HEK293 (cell line): ENCODE data around the gene RIC8A.

ENCODE experiments used
- CTCF ChIA-PET: fragments of 350-600 bp; formaldehyde crosslinking; extraction: SDS; loops from one replicate; lab custom pipeline; 2021; ENCODE audit warnings: antibody characterized with exemption; lab: Yijun Ruan, JAX
- POLR2A ChIA-PET: fragments of 300-600 bp; formaldehyde crosslinking; extraction: SDS; loops from one replicate; lab custom pipeline; 2020; ENCODE audit warnings: antibody characterized with exemption, inconsistent platforms; lab: Yijun Ruan, JAX
- H3K27ac ChIP-seq: fragments of 200-500 bp; sonication (Bioruptor generic); 2 replicates; pipeline ENCODE4 v1.5.1; 2014; ENCODE audit warnings: low read depth, low read length, control low read depth, inconsistent platforms; ENCODE audit errors: extremely low read depth
- H3K36me3 ChIP-seq, 2 experiments: fragments of 200-500 bp in 1 of 2; sonication (Bioruptor generic) in 1 of 2; 1 replicate in 1 of 2; 2 replicates in 1 of 2; pipeline ENCODE4 v1.5.1; 2014 to 2017; ENCODE audit warnings: inconsistent platforms in 2 of 2, low read length in 2 of 2; ENCODE audit not compliant: control insufficient read depth in 2 of 2, insufficient read depth in 1 of 2
- H3K4me1 ChIP-seq: fragments of 200-500 bp; sonication (Bioruptor generic); 2 replicates; pipeline ENCODE4 v1.5.1; 2014; ENCODE audit warnings: mild to moderate bottlenecking, low read length, inconsistent platforms; ENCODE audit not compliant: control insufficient read depth, insufficient read depth
- H3K4me3 ChIP-seq: 2 replicates; pipeline ENCODE4 v1.5.1; 2011; ENCODE audit warnings: low read depth, mild to moderate bottlenecking, control low read depth, low read length, moderate library complexity
- H3K9me3 ChIP-seq: fragments of 200-500 bp; sonication (Bioruptor generic); 2 replicates; pipeline ENCODE4 v1.5.1; 2014; ENCODE audit warnings: low read depth, low read length, inconsistent platforms; ENCODE audit not compliant: control insufficient read depth, insufficient read depth
- BCL11A ChIP-seq: fragments of 450-650 bp; formaldehyde crosslinking; IDR thresholded peaks from 2 replicates; pipeline ENCODE4 v1.5.1; 2016; ENCODE audit warnings: low read depth, missing biosample characterization, missing genetic modification characterization
- BCL11B ChIP-seq: fragments of 450-650 bp; formaldehyde crosslinking; IDR thresholded peaks from 2 replicates; pipeline ENCODE4 v1.5.1; 2016; ENCODE audit warnings: low read depth, missing biosample characterization, missing genetic modification characterization
- HOXC10 ChIP-seq: sonication (generic); formaldehyde crosslinking; IDR thresholded peaks from 2 replicates; pipeline ENCODE4 v1.8.1; 2023; ENCODE audit warnings: mild to moderate bottlenecking, missing genetic modification reagents
- REST ChIP-seq: fragments of 450-650 bp; formaldehyde crosslinking; IDR thresholded peaks from 2 replicates; pipeline ENCODE4 v1.5.1; 2016; ENCODE audit warnings: missing biosample characterization, missing genetic modification characterization
- ZBTB10 ChIP-seq: fragments of 450-650 bp; formaldehyde crosslinking; IDR thresholded peaks from 2 replicates; pipeline ENCODE4 v1.5.1; 2016; ENCODE audit warnings: missing biosample characterization, missing genetic modification characterization
- ZBTB21 ChIP-seq: fragments of 450-650 bp; formaldehyde crosslinking; IDR thresholded peaks from 2 replicates; pipeline ENCODE4 v1.5.1; 2017; ENCODE audit warnings: missing biosample characterization, missing genetic modification characterization
- ZFP3 ChIP-seq: fragments of 450-650 bp; formaldehyde crosslinking; IDR thresholded peaks from 2 replicates; pipeline ENCODE4 v1.5.1; 2016; ENCODE audit warnings: low read depth, missing biosample characterization, missing genetic modification characterization
- ZIC2 ChIP-seq: fragments of 450-650 bp; formaldehyde crosslinking; IDR thresholded peaks from 2 replicates; pipeline ENCODE4 v1.5.1; 2016; ENCODE audit warnings: missing biosample characterization, missing genetic modification characterization
- ZNF10 ChIP-seq: fragments of 450-650 bp; formaldehyde crosslinking; IDR thresholded peaks from 2 replicates; pipeline ENCODE4 v1.5.1; 2017; ENCODE audit warnings: missing biosample characterization, missing genetic modification characterization
- ZNF112 ChIP-seq: fragments of 450-650 bp; formaldehyde crosslinking; IDR thresholded peaks from 2 replicates; pipeline ENCODE4 v1.5.0; 2017; ENCODE audit warnings: missing biosample characterization, missing genetic modification characterization
- ZNF121 ChIP-seq: fragments of 450-650 bp; formaldehyde crosslinking; IDR thresholded peaks from 2 replicates; pipeline ENCODE4 v1.5.1; 2016; ENCODE audit warnings: missing biosample characterization, missing genetic modification characterization
- ZNF140 ChIP-seq: fragments of 450-650 bp; formaldehyde crosslinking; IDR thresholded peaks from 2 replicates; pipeline ENCODE4 v1.5.1; 2016; ENCODE audit warnings: missing biosample characterization, missing genetic modification characterization
- ZNF155 ChIP-seq: fragments of 450-650 bp; formaldehyde crosslinking; IDR thresholded peaks from 2 replicates; pipeline ENCODE4 v1.5.1; 2016; ENCODE audit warnings: missing biosample characterization, missing genetic modification characterization
- ZNF157 ChIP-seq: fragments of 450-650 bp; formaldehyde crosslinking; IDR thresholded peaks from 2 replicates; pipeline ENCODE4 v1.5.1; 2016; ENCODE audit warnings: missing biosample characterization, missing genetic modification characterization
- ZNF19 ChIP-seq: fragments of 450-650 bp; formaldehyde crosslinking; IDR thresholded peaks from 2 replicates; pipeline ENCODE4; 2016; ENCODE audit warnings: missing biosample characterization, missing genetic modification characterization, low read depth
- ZNF302 ChIP-seq: fragments of 450-650 bp; formaldehyde crosslinking; IDR thresholded peaks from 2 replicates; pipeline ENCODE4 v1.5.1; 2016; ENCODE audit warnings: missing biosample characterization, missing genetic modification characterization, low read depth
- ZNF707 ChIP-seq: fragments of 450-650 bp; formaldehyde crosslinking; IDR thresholded peaks from 2 replicates; pipeline ENCODE4 v1.5.1; 2016; ENCODE audit warnings: missing biosample characterization, missing genetic modification characterization
- TF ChIP-seq, protein P1 (sequence below): fragments of 450-650 bp; formaldehyde crosslinking; IDR thresholded peaks from 2 replicates; pipeline ENCODE4 v1.5.1; 2016; ENCODE audit warnings: missing biosample characterization, missing genetic modification characterization
- TF ChIP-seq, protein P2 (sequence below): fragments of 450-650 bp; formaldehyde crosslinking; IDR thresholded peaks from 2 replicates; pipeline ENCODE4 v1.5.1; 2016; ENCODE audit warnings: missing biosample characterization, missing genetic modification characterization, borderline replicate concordance
- TF ChIP-seq, protein P3 (sequence below): fragments of 450-650 bp; formaldehyde crosslinking; IDR thresholded peaks from 2 replicates; pipeline ENCODE4 v1.5.1; 2016; ENCODE audit warnings: missing biosample characterization, missing genetic modification characterization

RIC8A gene

DNA sequence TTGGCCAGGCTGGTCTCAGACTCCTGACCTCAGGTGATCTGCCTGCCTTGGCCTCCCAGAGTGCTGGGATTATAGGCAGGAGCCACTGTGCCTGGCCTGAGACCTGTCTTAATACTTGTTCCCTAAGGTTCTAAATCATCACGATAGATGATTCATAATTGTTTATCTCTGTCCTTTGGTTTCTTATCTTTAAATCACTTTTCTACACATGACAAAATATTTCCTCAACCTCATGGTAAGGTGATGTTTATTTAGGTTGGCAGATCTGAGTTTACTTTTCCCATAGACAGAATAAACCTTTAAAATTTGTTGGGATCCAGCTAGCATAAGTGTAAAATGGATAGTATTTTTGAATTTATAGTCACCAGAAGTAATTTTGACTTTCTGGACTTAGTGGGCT lies 32.8 kb downstream of the RIC8A start:
- Histone ChIP-seq H3K27ac (no peak overlapping the region), H3K4me3 (no peak overlapping the region), H3K4me1 (no peaks in the 10 kb centered on the region), H3K9me3 (no peaks in the 10 kb centered on the region), H3K36me3 (peaks cover 5 to 62% of the 10 kb centered on the region in 2 experiments; a peak in 2 of 3 replicates)
- CTCF ChIA-PET, result interaction anchor here (3.5 kb wide), 1 partner anchor 11 kb away, joined by 31 read pairs; no protein-coding TSS in a partner anchor
- TF ChIP-seq, protein P1, sequence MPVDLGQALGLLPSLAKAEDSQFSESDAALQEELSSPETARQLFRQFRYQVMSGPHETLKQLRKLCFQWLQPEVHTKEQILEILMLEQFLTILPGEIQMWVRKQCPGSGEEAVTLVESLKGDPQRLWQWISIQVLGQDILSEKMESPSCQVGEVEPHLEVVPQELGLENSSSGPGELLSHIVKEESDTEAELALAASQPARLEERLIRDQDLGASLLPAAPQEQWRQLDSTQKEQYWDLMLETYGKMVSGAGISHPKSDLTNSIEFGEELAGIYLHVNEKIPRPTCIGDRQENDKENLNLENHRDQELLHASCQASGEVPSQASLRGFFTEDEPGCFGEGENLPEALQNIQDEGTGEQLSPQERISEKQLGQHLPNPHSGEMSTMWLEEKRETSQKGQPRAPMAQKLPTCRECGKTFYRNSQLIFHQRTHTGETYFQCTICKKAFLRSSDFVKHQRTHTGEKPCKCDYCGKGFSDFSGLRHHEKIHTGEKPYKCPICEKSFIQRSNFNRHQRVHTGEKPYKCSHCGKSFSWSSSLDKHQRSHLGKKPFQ (tag by site-specific recombination), result no peak
- no peak for TF ChIP-seq ZIC2 (tag by site-specific recombination)
- no peak for TF ChIP-seq ZNF302
- TF ChIP-seq, protein P2, sequence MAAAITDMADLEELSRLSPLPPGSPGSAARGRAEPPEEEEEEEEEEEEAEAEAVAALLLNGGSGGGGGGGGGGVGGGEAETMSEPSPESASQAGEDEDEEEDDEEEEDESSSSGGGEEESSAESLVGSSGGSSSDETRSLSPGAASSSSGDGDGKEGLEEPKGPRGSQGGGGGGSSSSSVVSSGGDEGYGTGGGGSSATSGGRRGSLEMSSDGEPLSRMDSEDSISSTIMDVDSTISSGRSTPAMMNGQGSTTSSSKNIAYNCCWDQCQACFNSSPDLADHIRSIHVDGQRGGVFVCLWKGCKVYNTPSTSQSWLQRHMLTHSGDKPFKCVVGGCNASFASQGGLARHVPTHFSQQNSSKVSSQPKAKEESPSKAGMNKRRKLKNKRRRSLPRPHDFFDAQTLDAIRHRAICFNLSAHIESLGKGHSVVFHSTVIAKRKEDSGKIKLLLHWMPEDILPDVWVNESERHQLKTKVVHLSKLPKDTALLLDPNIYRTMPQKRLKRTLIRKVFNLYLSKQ, result no peak
- TF ChIP-seq ZBTB21, result no peak
- no peak for TF ChIP-seq ZFP3 (tag by site-specific recombination)
- TF ChIP-seq ZNF155 (tag by site-specific recombination), result no peak
- no peak for TF ChIP-seq ZNF707
- no peak for TF ChIP-seq BCL11B
- TF ChIP-seq ZNF157, result no peak
- no peak for TF ChIP-seq BCL11A (tag by site-specific recombination)
- no peak for TF ChIP-seq ZNF19 (tag by site-specific recombination)
- no peak for TF ChIP-seq ZNF112 (tag by site-specific recombination)
- no peak for TF ChIP-seq ZNF140 (tag by site-specific recombination)
- TF ChIP-seq HOXC10 (CRISPR knock-in tag), result no peak
- TF ChIP-seq, protein P3, sequence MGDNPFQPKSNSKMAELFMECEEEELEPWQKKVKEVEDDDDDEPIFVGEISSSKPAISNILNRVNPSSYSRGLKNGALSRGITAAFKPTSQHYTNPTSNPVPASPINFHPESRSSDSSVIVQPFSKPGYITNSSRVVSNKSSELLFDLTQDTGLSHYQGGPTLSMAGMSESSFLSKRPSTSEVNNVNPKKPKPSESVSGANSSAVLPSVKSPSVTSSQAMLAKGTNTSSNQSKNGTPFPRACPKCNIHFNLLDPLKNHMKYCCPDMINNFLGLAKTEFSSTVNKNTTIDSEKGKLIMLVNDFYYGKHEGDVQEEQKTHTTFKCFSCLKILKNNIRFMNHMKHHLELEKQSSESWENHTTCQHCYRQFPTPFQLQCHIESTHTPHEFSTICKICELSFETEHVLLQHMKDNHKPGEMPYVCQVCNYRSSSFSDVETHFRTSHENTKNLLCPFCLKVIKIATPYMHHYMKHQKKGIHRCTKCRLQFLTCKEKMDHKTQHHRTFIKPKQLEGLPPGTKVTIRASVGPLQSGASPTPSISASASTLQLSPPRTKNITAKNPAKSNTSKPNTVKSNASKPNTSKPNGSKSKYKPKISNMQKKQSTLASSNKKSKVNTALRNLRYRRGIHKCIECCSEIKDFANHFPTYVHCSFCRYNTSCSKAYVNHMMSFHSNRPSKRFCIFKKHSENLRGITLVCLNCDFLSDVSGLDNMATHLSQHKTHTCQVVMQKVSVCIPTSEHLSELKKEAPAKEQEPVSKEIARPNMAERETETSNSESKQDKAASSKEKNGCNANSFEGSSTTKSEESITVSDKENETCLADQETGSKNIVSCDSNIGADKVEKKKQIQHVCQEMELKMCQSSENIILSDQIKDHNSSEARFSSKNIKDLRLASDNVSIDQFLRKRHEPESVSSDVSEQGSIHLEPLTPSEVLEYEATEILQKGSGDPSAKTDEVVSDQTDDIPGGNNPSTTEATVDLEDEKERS (tag by site-specific recombination), result no peak
- TF ChIP-seq ZBTB10 (tag by site-specific recombination), result no peak
- no peak for TF ChIP-seq REST (tag by site-specific recombination)
- TF ChIP-seq ZNF121 (tag by site-specific recombination), result no peak
- TF ChIP-seq ZNF10 (tag by site-specific recombination), result no peak
- POLR2A ChIA-PET, result interaction anchor here (1.1 kb wide), 1 partner anchor 33 kb away, joined by 3 read pairs; the partner anchor contains the start of genes BET1L and RIC8A
